Thoracic aorta (tissue), 2 donors: Measurements from ENCODE around the gene NRL. TPM values are rescaled to one million over a fixed set of nuclear protein-coding genes. Genes with fewer than 3 reads are reported as not detected.

ENCODE experiments used
- ATAC-seq: fragments of 150-250 bp; one replicate; pipeline ENCODE4 v1.8.0; 2017; ENCODE audit warnings: low read depth; ENCODE audit not compliant: insufficient number of reproducible peaks, low FRiP score
- DNase-seq: peaks from one replicate; pipeline ENCODE4 v3.0.0-alpha.2; 2020; ENCODE audit warnings: low spot score
- H3K27ac ChIP-seq, 2 donors: fragments of 200-600 bp; sonication (generic); 1 replicate in 1 of 2; 2 replicates in 1 of 2; pipeline ENCODE4 v1.5.1; 2016; ENCODE audit warnings: mild to moderate bottlenecking in 2 of 2, moderate library complexity in 2 of 2
- H3K27me3 ChIP-seq: fragments of 200-600 bp; sonication (generic); replicated peaks from 2 replicates; pipeline ENCODE4 v1.6.0; 2016; ENCODE audit warnings: mild to moderate bottlenecking; ENCODE audit not compliant: insufficient read depth
- H3K36me3 ChIP-seq: fragments of 200-600 bp; sonication (generic); one replicate; pipeline ENCODE4 v1.5.1; 2016
- H3K4me1 ChIP-seq, 2 donors: fragments of 200-600 bp; sonication (generic); 1 replicate in 1 of 2; 2 replicates in 1 of 2; pipeline versions ENCODE4 v1.5.1 to v1.6.0; 2016; ENCODE audit warnings: low read depth in 2 of 2, mild to moderate bottlenecking in 1 of 2; ENCODE audit not compliant: control insufficient read depth in 1 of 2
- H3K4me3 ChIP-seq: fragments of 200-600 bp; sonication (generic); 2 replicates; pipeline ENCODE4 v1.5.1; 2016; ENCODE audit warnings: mild to moderate bottlenecking
- H3K9me3 ChIP-seq: fragments of 200-600 bp; sonication (generic); 2 replicates; pipeline ENCODE4 v1.5.1; 2016
- total RNA-seq, 2 donors: library from RNA; depleted of rRNA; stranded (reverse); fragments of >200 nt; gene quantifications; one replicate each; pipeline versions ENCODE4 v1.1.0 to v1.2.3, GENCODE V29; 2016
- TF ChIP-seq, protein P1 (sequence below): fragments of 200-600 bp; sonication (generic); IDR thresholded peaks from one replicate; pipeline ENCODE4 v1.5.1; 2019; ENCODE audit warnings: antibody characterized with exemption

The NRL gene
- total RNA-seq, 2 donors from 2014 or later, result 0.92 to 6.1 TPM

DNA sequence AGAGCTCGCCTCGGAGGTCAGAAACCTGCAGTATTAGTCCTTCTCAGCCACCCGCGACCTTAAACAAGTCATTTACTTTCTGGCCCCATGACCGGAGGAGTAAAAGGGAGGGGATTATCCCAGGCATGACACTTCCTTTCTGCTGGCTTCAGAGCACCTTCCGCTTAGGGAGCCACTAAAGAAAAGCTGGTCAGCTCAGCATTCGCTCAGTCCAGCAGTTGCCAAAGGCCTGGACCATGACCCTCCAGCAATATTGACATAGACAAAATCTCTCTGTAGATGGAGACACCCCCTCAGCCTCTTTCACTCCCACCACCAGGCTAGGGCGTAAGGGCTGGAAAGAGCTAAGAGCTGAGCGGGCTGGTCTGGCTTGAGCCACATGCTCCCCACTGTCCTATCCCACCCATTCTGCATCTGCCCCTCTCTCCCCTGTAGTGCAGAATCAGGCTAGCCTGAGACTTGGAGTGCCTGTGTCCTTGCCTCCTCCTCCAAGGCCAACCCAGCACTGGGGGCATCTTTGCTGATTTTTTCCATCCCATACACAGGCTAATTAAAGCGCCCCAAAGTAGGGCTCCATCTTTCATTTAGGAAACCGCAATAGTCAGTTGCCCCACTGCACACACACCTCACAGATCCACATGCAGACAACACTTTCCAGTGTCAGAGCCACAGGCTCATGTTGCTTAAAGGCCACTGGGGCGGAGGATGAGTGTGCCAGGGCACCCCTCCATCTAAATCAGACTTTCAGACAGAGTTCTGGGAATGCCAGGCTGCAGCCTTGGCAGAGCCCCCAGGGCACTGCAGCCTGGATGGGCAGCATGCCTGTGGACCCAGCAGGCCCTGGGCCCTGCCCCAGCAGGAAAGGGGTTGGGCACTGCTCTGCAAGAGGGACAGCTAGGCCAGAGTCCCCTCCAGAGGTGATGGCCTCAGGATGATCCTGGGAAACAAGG lies 47.3 kb downstream of the NRL start:
- Histone ChIP-seq H3K4me3 (no peak overlapping the region), H3K27ac (no peak overlapping the region), H3K27me3 (no peaks in the 10 kb centered on the region), H3K36me3 (no peaks in the 10 kb centered on the region), H3K9me3 (no peaks in the 10 kb centered on the region), H3K4me1 (peaks cover 0 to 10% of the 10 kb centered on the region in 2 donors)
- DNase-seq (no peak), ATAC-seq (no peak)
- TF ChIP-seq, protein P1, sequence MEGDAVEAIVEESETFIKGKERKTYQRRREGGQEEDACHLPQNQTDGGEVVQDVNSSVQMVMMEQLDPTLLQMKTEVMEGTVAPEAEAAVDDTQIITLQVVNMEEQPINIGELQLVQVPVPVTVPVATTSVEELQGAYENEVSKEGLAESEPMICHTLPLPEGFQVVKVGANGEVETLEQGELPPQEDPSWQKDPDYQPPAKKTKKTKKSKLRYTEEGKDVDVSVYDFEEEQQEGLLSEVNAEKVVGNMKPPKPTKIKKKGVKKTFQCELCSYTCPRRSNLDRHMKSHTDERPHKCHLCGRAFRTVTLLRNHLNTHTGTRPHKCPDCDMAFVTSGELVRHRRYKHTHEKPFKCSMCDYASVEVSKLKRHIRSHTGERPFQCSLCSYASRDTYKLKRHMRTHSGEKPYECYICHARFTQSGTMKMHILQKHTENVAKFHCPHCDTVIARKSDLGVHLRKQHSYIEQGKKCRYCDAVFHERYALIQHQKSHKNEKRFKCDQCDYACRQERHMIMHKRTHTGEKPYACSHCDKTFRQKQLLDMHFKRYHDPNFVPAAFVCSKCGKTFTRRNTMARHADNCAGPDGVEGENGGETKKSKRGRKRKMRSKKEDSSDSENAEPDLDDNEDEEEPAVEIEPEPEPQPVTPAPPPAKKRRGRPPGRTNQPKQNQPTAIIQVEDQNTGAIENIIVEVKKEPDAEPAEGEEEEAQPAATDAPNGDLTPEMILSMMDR, result no peak

DNA sequence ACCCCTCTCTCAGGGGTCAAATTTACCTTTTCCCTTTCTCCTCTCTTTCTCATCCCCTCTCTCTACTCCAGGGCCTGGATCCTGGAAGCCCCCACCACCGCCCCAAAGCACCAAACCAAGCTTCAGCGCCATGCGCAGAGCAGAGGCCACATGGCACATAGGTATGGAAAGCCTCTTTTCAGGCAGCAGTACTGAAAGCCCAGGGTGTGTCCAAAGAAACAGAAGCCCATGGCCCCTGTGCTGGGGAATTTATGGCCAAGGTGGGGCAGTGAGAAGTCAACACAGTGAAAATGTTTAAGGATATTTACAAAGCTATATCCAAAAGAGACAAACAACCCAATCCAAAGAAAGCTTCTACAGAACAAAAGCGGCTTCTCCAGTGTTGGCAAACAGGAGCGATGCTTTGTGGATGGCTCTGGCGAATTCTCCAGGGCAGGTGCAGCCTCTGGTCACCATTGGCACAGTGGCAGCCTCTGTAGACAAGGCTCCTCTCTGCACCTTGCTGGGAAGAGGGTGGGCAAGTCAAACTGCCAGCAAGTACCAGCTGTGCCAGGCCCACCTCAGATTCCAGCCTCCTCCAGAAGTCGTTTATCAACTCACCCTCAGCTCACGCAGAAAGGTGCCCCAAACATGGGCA lies 48.1 kb downstream of the NRL start:
- no peaks in the 10 kb centered on the region for H3K36me3 ChIP-seq
- no peak for DNase-seq
- no peak overlapping the region for H3K4me3 ChIP-seq
- H3K27ac ChIP-seq, result no peak overlapping the region
- H3K4me1 ChIP-seq, result peaks cover 0 to 2% of the 10 kb centered on the region in 2 donors
- H3K27me3 ChIP-seq, result no peaks in the 10 kb centered on the region
- no peak for ATAC-seq
- TF ChIP-seq, protein P1, result no peak
- H3K9me3 ChIP-seq, result no peaks in the 10 kb centered on the region

DNA sequence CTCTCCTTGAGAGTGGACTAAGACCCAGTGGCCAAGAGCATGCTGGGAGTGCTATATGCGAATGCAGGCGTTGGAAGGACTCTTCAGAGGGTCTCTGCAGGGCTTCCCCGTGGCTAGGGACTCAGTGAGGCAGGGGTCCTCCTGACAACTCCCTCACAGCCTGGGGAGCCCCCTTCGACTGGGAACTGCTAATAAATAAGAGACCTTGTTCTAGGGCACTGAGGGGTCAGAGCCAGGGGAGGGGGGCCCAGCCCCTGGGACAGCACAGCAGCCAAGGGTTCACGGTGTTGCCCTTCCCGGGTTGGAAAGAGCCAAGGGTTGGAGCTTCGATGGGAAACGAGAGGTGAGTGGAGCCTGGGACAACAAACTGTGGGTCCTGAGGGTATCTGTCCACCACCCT lies 49.3 kb downstream of the NRL start:
- H3K4me3 ChIP-seq, result no peak overlapping the region
- H3K27ac ChIP-seq, result no peak overlapping the region
- H3K9me3 ChIP-seq, result no peaks in the 10 kb centered on the region
- DNase-seq, result no peak
- TF ChIP-seq, protein P1, result no peak
- ATAC-seq, result no peak
- H3K27me3 ChIP-seq, result no peaks in the 10 kb centered on the region
- no peaks in the 10 kb centered on the region for H3K36me3 ChIP-seq
- no peaks in the 10 kb centered on the region for H3K4me1 ChIP-seq

DNA sequence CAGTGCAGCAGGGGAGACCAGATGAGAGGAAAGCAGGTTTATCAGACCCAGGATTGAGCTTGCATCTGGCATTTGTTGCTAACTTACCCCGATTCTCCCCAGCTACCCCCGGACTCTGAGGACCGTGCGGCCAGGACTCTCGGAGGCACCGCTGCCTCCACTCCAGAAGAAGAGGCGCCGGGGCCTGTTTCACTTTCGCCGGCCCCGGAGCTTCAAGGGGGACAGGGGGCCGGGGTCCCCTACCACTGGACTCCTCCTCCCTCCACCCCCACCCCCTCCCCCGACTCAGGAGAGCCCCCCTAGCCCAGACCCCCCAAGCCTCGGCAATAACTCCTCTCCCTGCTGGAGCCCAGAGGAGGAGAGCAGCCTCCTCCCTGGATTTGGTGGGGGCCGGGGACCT lies 49.9 kb downstream of the NRL start:
- H3K27me3 ChIP-seq, result no peaks in the 10 kb centered on the region
- DNase-seq (no peak), ATAC-seq (no peak)
- no peaks in the 10 kb centered on the region for H3K9me3 ChIP-seq
- H3K36me3 ChIP-seq, result no peaks in the 10 kb centered on the region
- TF ChIP-seq, protein P1, result no peak
- no peak overlapping the region for H3K4me3 ChIP-seq
- H3K4me1 ChIP-seq, result no peaks in the 10 kb centered on the region
- no peak overlapping the region for H3K27ac ChIP-seq

DNA sequence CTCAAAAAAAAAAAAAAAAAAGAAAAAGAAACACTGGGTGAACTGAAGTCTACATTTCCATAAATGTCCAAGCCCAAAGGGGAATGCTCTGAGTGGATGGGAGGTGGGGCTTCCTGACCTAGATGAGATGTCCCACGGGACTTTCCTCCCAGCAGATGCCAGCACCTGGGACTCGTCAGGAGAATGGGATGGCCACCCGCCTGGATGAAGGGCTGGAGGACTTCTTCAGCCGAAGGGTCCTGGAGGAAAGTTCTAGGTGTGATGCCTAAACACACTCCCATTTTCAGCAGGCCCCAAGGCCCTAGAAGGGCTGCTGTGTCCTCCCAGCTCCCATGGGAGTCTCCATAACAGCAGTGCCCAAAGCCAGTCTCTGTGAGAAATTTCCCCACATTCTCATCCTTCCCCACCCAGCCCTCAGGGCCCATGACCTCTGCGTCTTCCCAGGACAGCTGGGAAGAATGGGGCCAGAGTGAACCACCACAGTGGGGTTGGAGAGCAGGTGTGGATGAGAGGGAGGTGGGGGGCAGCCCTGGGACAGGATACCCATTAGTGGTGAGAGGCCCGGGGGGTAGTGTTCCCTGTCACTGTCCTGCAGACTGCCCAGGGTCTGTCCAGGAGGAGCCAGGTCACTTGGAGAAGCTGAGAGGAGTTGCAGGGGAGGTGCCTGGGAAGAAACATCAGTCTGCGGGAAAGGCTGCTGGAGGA lies 50.5 kb downstream of the NRL start:
- ATAC-seq (no peak), DNase-seq (no peak)
- Histone ChIP-seq H3K27ac (no peak overlapping the region), H3K27me3 (no peaks in the 10 kb centered on the region), H3K4me1 (no peaks in the 10 kb centered on the region), H3K4me3 (no peak overlapping the region), H3K9me3 (no peaks in the 10 kb centered on the region), H3K36me3 (no peaks in the 10 kb centered on the region)
- TF ChIP-seq, protein P1, result no peak
